IPS-20b (cell line): ENCODE results near the gene SSTR5.
"Not testable (repeated sequence)": the region's sequence is repeated elsewhere in the genome, so short reads cannot be mapped to it uniquely, and the experiment has no call there.

ENCODE experiments used
- H3K27ac ChIP-seq: one replicate; pipeline ENCODE4 v1.5.1; 2013; ENCODE audit warnings: low read length
- H3K27me3 ChIP-seq: 2 replicates; pipeline ENCODE4 v1.6.1; 2013; ENCODE audit warnings: mild to moderate bottlenecking, low read length, inconsistent platforms; ENCODE audit not compliant: insufficient read depth
- H3K36me3 ChIP-seq: 2 replicates; pipeline ENCODE4 v1.6.1; 2013; ENCODE audit warnings: low read depth, mild to moderate bottlenecking, inconsistent platforms, low read length, moderate library complexity; ENCODE audit not compliant: insufficient read depth
- H3K4me1 ChIP-seq: 2 replicates; pipeline ENCODE4 v1.6.1; 2013; ENCODE audit warnings: mild to moderate bottlenecking, control low read depth, inconsistent platforms, low read length, moderate library complexity; ENCODE audit not compliant: insufficient read depth
- H3K4me3 ChIP-seq: 2 replicates; pipeline ENCODE4 v1.5.1; 2013; ENCODE audit warnings: mild to moderate bottlenecking, low read length, inconsistent platforms
- H3K9ac ChIP-seq: 2 replicates; pipeline ENCODE4 v1.6.1; 2013; ENCODE audit warnings: low read depth, mild to moderate bottlenecking, inconsistent platforms, low read length, moderate library complexity
- H3K9me3 ChIP-seq: 2 replicates; pipeline ENCODE4 v1.6.1; 2013; ENCODE audit warnings: mild to moderate bottlenecking, low read depth, low read length, inconsistent platforms; ENCODE audit not compliant: insufficient read depth

SSTR5 gene

DNA sequence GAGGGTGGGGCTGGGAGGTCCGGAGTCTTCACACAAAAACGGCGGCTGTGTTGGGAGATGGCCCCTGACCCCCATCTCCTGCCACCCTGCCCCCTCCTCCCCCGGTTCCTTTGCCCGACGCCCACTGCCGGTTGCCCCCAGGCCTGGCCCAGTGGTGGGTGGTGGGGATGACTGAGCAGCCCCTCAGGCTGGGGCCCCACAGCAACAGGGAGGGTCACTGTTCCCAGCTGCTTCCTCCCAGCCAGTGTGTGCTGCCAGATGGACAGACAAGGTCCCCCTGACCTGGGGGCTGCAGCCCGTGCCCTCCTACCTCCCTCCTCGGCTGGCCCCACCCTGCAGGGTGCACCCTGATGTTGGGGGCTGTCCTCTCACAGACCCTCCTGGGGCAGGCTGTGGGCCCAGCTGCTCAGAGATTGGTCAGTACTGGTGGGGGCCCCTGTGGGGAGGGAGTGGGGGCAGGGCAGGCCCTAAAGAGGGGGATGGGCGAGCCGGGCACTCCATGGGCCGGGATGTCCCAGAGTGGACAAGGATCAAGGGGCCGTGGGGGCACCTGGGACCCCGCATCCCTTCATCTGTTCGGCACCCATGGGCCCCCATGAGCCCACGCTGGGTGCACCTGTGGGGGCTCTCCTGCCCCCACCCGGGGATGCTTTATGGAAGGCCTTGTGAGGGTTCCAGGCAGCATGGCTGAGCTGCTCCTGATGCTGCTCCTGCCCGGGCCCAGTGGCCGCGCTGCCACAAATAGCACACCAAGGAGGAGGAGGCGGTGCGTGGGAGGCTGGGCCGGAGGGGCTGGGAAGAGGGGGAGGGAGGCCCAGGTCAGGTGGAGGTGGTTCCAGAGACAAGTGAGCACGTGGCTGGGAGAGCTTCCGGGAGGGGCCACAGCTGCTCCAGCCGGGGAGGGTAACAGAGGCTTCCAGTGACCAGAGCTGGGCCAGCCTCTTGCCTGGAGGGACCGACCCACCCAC, 18.4 kb downstream of the SSTR5 start:
- Histone ChIP-seq H3K36me3 (no peaks in the 10 kb centered on the region), H3K9me3 (no peaks in the 10 kb centered on the region; the same call in 1 of the 2 replicates), H3K27ac (no peak overlapping the region), H3K4me3 (no peak overlapping the region), H3K27me3 (no peaks in the 10 kb centered on the region), H3K9ac (no peak overlapping the region), H3K4me1 (no peaks in the 10 kb centered on the region)

DNA sequence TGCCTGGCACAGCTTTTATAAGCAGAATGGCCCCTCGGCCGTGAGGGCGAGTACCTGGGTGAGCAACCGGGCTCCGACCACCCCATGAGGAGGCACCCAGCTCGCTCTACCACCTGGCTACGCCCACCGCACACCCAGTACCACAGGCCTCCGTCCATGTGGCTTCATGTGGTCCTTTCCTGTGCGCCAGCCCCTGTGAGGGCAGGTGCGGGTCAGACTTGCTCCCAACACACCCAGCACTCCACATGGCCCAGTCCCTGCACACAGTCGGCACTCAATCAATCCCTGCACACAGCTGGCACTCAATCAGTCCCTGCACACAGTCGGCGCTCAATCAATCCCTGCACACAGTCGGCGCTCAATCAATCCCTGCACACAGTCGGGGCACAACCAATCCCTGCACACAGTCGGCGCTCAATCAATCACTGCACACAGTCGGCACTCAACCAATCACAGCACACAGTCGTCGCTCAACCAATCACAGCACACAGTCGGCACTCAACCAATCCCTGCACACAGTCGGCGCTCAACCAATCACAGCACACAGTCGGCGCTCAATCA, 19.5 kb downstream of the SSTR5 start:
- H3K4me3 ChIP-seq: no peak overlapping the region
- H3K27ac ChIP-seq: no peak overlapping the region
- no peaks in the 10 kb centered on the region; the same call in 1 of the 2 replicates for H3K9me3 ChIP-seq
- no peaks in the 10 kb centered on the region for H3K36me3 ChIP-seq
- no peaks in the 10 kb centered on the region for H3K27me3 ChIP-seq
- H3K4me1 ChIP-seq: no peaks in the 10 kb centered on the region
- H3K9ac ChIP-seq: no peak overlapping the region

DNA sequence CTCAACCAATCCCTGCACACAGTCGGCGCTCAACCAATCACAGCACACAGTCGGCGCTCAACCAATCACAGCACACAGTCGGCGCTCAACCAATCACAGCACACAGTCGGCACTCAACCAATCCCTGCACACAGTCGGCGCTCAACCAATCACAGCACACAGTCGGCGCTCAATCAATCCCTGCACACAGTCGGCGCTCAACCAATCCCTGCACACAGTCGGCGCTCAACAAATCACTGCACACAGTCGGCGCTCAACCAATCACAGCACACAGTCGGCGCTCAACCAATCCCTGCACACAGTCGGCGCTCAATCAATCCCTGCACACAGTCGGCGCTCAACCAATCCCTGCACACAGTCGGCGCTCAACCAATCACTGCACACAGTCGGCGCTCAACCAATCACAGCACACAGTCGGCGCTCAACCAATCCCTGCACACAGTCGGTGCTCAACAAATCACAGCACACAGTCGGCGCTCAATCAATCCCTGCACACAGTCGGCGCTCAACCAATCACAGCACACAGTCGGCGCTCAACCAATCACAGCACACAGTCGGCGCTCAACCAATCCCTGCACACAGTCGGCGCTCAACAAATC, 20.2 kb downstream of the SSTR5 start:
- H3K9me3 ChIP-seq, H3K9ac ChIP-seq, H3K27me3 ChIP-seq, H3K4me3 ChIP-seq, H3K36me3 ChIP-seq, H3K27ac ChIP-seq, H3K4me1 ChIP-seq: not testable (repeated sequence)

DNA sequence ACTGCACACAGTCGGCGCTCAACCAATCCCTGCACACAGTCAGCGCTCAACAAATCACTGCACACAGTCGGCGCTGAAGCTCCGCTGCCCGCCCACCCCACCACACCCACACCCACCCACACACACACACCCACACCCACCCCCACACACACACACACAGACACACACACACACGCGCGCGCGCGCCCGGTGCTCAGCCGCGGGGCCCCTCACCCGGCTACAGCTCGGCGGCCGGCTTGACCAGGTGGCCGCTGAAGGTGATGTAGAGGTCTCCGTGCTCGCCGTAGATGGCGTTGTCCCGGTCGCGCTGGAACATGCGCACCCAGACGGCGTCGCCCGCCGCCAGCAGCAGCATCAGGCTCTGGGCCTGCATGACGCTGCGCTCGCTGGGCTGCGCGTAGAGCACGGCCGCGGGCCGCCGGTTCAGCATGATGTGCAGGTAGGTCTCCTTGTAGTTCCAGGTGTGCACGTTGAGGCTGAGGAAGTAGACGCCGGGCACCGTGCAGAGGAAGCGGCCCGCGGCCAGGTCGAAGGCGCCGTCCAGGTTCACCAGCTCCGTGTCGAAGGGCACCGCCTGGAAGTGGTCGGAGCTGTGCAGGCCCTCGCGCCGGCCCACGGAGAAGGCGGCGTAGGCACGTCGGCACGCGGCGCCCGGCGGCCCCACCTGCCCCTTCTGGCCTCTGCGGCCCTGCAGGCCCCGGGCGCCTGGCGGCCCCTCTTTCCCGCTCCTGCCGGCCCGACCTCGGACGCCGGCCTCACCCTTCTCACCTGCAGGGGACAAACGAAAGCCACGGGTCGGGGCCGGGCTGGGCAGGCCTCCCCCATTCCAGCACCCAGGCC, 21.0 kb downstream of the SSTR5 start:
- no peaks in the 10 kb centered on the region for H3K4me1 ChIP-seq
- no peaks in the 10 kb centered on the region for H3K36me3 ChIP-seq
- no peaks in the 10 kb centered on the region for H3K27me3 ChIP-seq
- no peak overlapping the region for H3K9ac ChIP-seq
- no peak overlapping the region for H3K4me3 ChIP-seq
- H3K27ac ChIP-seq: no peak overlapping the region
- no peaks in the 10 kb centered on the region; the same call in 1 of the 2 replicates for H3K9me3 ChIP-seq

DNA sequence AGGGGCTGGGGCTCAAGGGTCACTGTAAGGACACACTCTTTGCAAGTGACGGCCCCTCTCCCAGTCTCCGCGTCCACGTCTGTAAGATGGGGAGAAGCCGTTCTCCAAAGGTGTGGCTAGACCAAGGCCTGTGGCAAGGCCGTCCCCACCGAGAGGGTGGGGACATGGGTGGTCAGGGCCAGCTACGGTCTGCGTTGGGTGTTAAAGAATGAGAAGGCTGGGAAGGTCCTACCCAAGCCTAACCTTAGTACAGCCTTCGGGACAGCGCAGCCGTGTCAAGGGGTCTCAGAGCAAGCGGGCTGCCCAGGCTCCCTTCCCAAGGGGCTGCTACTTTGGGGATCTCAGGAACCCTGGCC, 21.6 kb downstream of the SSTR5 start:
- Histone ChIP-seq H3K9me3 (no peaks in the 10 kb centered on the region; the same call in 1 of the 2 replicates), H3K27ac (no peak overlapping the region), H3K4me1 (no peaks in the 10 kb centered on the region), H3K9ac (no peak overlapping the region), H3K36me3 (no peaks in the 10 kb centered on the region), H3K4me3 (no peak overlapping the region), H3K27me3 (no peaks in the 10 kb centered on the region)

DNA sequence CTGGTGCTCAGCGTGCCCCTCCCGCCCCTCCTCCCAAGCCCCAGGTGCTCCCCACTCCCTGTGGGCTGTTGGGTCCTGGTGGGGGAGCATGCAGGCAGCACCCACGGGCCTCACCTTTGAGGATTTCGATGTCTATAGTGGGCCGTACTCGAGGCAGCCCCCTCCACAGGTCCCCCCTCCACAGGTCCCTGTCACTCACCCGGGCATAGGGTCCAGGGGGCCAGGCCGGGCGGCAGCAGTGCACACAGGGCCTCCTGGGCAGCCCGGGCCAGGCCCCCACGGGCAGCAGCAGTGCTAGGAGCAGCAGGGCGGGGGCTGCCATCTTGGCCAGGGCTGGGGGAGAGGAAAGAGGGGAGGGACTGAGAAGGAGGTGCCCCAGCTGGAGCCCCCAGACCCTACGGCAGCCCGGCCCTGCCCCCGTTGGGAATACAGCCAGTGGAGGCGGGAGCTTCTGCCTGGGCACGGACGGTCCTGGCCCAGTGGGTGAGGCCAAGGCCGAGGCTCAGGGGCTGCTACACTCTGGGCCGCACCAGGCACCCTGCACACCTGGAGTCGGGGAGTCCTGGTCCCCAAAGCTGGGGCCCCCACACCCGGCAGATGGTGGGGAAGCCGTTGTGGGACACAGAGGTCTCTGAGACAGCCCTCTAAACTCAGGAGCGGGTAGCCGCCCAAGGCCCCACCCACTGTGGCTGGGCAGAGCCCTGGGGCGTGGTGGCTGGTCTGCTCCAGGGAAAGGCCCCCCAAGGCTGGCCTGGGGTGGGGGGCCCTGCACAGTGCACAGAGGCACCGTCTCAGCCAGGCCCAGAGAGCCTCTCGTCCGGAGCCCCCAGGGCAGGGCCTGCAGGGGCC, 22.3 kb downstream of the SSTR5 start:
- Histone ChIP-seq H3K4me3 (no peak overlapping the region), H3K9me3 (no peaks in the 10 kb centered on the region; the same call in 1 of the 2 replicates), H3K4me1 (no peaks in the 10 kb centered on the region), H3K27ac (no peak overlapping the region), H3K9ac (no peak overlapping the region), H3K27me3 (no peaks in the 10 kb centered on the region), H3K36me3 (no peaks in the 10 kb centered on the region)

DNA sequence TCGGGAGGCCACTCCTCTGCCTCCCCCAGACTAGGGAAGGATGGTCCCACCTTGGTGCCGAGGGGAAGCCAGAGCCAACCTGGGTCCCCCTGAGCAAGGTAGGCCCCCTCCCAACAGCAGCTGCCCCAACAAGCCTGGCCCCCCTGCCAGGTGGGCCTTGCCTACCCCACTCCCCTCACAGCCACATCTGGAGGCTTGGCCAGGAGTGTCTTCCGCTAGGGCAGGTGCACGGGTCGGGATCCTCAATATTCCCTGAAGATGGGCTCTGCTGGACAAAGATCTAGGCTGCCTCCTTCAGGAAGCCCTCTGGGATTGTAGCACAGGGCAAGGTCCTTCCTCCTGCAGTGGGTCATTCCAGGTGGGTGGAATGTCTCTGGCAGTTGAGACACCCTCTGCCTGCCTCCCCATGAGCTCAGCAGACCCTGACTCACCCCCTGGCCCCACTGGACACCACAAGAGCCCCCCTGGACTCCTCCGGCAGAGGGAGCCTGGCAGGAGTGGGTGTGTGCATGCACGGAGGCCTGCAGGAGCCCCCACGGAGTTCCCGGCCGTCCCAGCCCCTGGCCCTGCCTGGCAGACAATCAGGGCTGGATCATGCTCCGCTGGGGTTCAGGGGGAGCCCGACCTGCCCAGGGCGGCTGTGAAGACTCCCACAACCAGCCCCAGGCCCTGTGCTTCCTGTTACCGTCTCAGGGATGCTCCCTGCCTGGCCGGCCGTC, 23.1 kb downstream of the SSTR5 start:
- H3K9ac ChIP-seq: no peak overlapping the region
- H3K27me3 ChIP-seq: no peaks in the 10 kb centered on the region
- no peaks in the 10 kb centered on the region for H3K4me1 ChIP-seq
- no peaks in the 10 kb centered on the region for H3K36me3 ChIP-seq
- no peak overlapping the region for H3K4me3 ChIP-seq
- H3K9me3 ChIP-seq: no peaks in the 10 kb centered on the region; the same call in 1 of the 2 replicates
- H3K27ac ChIP-seq: no peak overlapping the region

DNA sequence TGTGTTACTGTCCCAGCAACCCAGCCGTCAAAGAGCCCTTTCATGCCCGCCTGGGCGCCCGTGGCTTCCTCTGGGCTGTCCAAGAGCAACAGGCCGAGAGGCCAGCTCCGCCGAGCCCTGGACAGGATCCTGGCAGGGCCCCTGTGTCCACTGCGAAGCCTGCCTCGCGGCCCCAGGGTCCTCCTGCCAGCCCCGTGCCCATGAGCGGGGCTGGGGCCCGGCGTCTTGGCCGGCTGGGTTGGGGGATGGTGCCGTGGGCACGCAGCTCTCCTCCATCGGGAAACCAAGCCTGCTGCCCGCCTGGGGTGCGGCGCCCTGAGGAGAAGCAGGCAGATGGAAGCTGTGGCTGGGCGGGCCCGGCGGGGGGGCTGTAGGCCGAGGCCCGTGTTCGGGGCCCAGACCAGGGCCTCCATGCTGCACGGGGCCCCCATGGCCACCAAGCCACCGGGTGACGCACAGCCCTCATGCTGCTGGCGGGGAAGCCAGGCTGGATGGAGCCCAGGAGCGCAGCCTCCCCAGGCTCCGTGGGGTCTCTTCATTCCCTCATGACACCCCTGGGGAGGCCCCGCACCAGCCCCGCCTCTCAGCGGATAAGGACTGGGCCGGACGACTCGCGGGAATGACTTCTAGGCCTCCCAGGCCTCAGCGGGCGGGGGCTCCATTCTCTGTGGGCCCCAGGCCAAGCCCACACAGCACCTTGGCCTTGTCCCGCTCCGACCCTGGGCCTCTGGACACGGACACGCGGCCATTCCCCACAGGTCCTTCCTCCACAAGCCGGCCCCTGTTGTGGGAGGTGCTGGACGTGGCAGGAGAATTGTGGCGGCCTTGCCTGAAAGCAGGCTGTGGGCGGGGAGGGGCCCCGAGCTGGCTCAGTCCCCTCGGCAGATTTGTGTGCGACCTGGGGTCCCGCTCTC, 23.9 kb downstream of the SSTR5 start, which contains the start of gene C1QTNF8:
Gene C1QTNF8 (minus strand): TSS at position 76 of the 914 bp plus-strand sequence. CDS start 1,322 bp downstream, outside the sequence.
- Histone ChIP-seq H3K9me3 (no peaks in the 10 kb centered on the region; the same call in 1 of the 2 replicates), H3K27ac (no peak within 1 kb of the TSS), H3K36me3 (no peaks in the 10 kb centered on the region), H3K27me3 (no peaks in the 10 kb centered on the region), H3K9ac (no peak within 1 kb of the TSS), H3K4me1 (no peaks in the 10 kb centered on the region), H3K4me3 (no peak within 1 kb of the TSS)

DNA sequence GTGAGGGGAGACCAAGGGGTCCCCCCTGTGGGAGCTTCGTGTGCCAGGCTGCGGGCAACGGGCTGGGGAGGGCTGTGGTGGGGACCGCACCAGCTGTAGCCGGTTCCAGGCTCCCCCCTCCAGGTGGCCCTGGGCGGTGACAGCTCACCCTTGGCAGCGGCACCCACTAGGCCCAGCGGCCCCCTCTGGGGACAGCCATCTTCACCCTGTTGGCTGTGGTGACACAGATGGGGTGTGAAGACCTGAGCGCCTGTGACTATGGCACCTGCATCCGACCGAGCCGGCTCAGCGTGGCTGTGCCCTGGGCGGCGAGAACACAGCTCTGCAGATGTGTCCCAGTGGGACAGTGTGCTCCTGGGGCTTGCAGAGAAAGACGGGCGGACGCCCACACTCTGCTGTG, 24.6 kb downstream of the SSTR5 start:
- Histone ChIP-seq H3K9me3 (no peaks in the 10 kb centered on the region; the same call in 1 of the 2 replicates), H3K27me3 (no peaks in the 10 kb centered on the region), H3K27ac (no peak overlapping the region), H3K9ac (no peak overlapping the region), H3K4me1 (no peaks in the 10 kb centered on the region), H3K4me3 (no peak overlapping the region), H3K36me3 (no peaks in the 10 kb centered on the region)
